ENCODE data around the gene RXYLT1. TPM values are rescaled to one million over a fixed set of nuclear protein-coding genes. Genes with fewer than 3 reads are reported as not detected.
"Not testable (repeated sequence)": the region's sequence is repeated elsewhere in the genome, so short reads cannot be mapped to it uniquely, and the experiment has no call there.

RXYLT1 gene
- polyA plus RNA-seq, 1 donor from 2014 or later, result 30.5 TPM

GRCh38 chr12:63841011-63841410, 61.3 kb downstream of the RXYLT1 start:
- Histone ChIP-seq H3K4me3 (ENCODE audit: low read length) (no peak overlapping the region), H2AFZ (ENCODE audit: low read depth, low read length) (no peak overlapping the region), H3K9me3 (ENCODE audit: low read length) (no peaks in the 10 kb centered on the region), H3F3A (ENCODE audit: insufficient read depth, low read length, poor library complexity, severe bottlenecking) (no peaks in the 10 kb centered on the region), H3K27ac (ENCODE audit: low read length) (no peak overlapping the region), H3K27me3 (ENCODE audit: insufficient read depth, low read depth, low read length) (no peaks in the 10 kb centered on the region), H3K9me2 (ENCODE audit: insufficient read depth, low read length) (no peaks in the 10 kb centered on the region), H3K36me3 (ENCODE audit: insufficient read depth, low read length) (no peaks in the 10 kb centered on the region), H3K4me2 (ENCODE audit: low read length) (no peak overlapping the region), H3K9ac (ENCODE audit: low read length) (no peak overlapping the region), H3K79me2 (replicated peaks; ENCODE audit: insufficient read depth, low read length) (peaks cover 13% of the 10 kb centered on the region), H4K20me1 (ENCODE audit: insufficient read depth) (no peaks in the 10 kb centered on the region)
- TF ChIP-seq POLR2AphosphoS5 (IDR thresholded peaks at IDR 0.05), result no peak
- no peak for TF ChIP-seq EZH2 (IDR thresholded peaks at IDR 0.05; ENCODE audit: borderline replicate concordance, insufficient read depth, low read length, poor library complexity, severe bottlenecking)
- no peak for TF ChIP-seq CTCF (IDR thresholded peaks at IDR 0.05; ENCODE audit: poor library complexity, severe bottlenecking)
- TF ChIP-seq RAD21 (conservative IDR thresholded peaks at IDR 0.05), result no peak
- TF ChIP-seq TAF1 (IDR thresholded peaks at IDR 0.05; ENCODE audit: low read depth), result no peak
- no peak for TF ChIP-seq REST (IDR thresholded peaks at IDR 0.05; ENCODE audit: borderline replicate concordance)
- TF ChIP-seq EP300 (conservative IDR thresholded peaks at IDR 0.05; ENCODE audit: poor library complexity, severe bottlenecking), result no peak
- no peak for TF ChIP-seq SMC3 (conservative IDR thresholded peaks at IDR 0.05; ENCODE audit: poor library complexity)
- TF ChIP-seq MXI1 (conservative IDR thresholded peaks at IDR 0.05; ENCODE audit: poor library complexity, severe bottlenecking), result no peak

- Histone ChIP-seq H3K9me3 (ENCODE audit: low read length) (no peaks in the 10 kb centered on the region), H3K9ac (ENCODE audit: low read length) (no peak overlapping the region), H3K27ac (ENCODE audit: low read length) (no peak overlapping the region), H3K4me2 (ENCODE audit: low read length) (no peak overlapping the region), H3K27me3 (ENCODE audit: insufficient read depth, low read depth, low read length) (no peaks in the 10 kb centered on the region), H3F3A (ENCODE audit: insufficient read depth, low read length, poor library complexity, severe bottlenecking) (no peaks in the 10 kb centered on the region), H3K36me3 (ENCODE audit: insufficient read depth, low read length) (no peaks in the 10 kb centered on the region), H2AFZ (ENCODE audit: low read depth, low read length) (no peak overlapping the region), H3K79me2 (replicated peaks; ENCODE audit: insufficient read depth, low read length) (peaks cover 18% of the 10 kb centered on the region), H3K9me2 (ENCODE audit: insufficient read depth, low read length) (no peaks in the 10 kb centered on the region), H4K20me1 (ENCODE audit: insufficient read depth) (no peaks in the 10 kb centered on the region), H3K4me3 (ENCODE audit: low read length) (no peak overlapping the region)
- TF ChIP-seq SMC3 (conservative IDR thresholded peaks at IDR 0.05; ENCODE audit: poor library complexity) (no peak), CTCF (IDR thresholded peaks at IDR 0.05; ENCODE audit: poor library complexity, severe bottlenecking) (no peak), EP300 (conservative IDR thresholded peaks at IDR 0.05; ENCODE audit: poor library complexity, severe bottlenecking) (no peak), POLR2AphosphoS5 (IDR thresholded peaks at IDR 0.05) (no peak), MXI1 (conservative IDR thresholded peaks at IDR 0.05; ENCODE audit: poor library complexity, severe bottlenecking) (no peak), TAF1 (IDR thresholded peaks at IDR 0.05; ENCODE audit: low read depth) (no peak), RAD21 (conservative IDR thresholded peaks at IDR 0.05) (no peak), REST (IDR thresholded peaks at IDR 0.05; ENCODE audit: borderline replicate concordance) (no peak)
Observed at GRCh38 chr12:63841571-63841970, 61.9 kb downstream of the RXYLT1 start.

GRCh38 chr12:63842750-63843149, 63.0 kb downstream of the RXYLT1 start:
- H3K27ac ChIP-seq (ENCODE audit: low read length), result not testable (repeated sequence)

More at GRCh38 chr12:63842750-63843149, 63.0 kb downstream of the RXYLT1 start:
- H4K20me1 ChIP-seq (ENCODE audit: insufficient read depth); H3K9ac ChIP-seq (ENCODE audit: low read length); H3K9me3 ChIP-seq (ENCODE audit: low read length); H3K9me2 ChIP-seq (ENCODE audit: insufficient read depth, low read length); H2AFZ ChIP-seq (ENCODE audit: low read depth, low read length); H3K4me2 ChIP-seq (ENCODE audit: low read length); H3K36me3 ChIP-seq (ENCODE audit: insufficient read depth, low read length); H3K27me3 ChIP-seq (ENCODE audit: insufficient read depth, low read depth, low read length); H3F3A ChIP-seq (ENCODE audit: insufficient read depth, low read length, poor library complexity, severe bottlenecking): not testable (repeated sequence)
- H3K79me2 ChIP-seq (replicated peaks; ENCODE audit: insufficient read depth, low read length), result peaks cover 30% of the 10 kb centered on the region
- peak overlapping the region; percentile 99 for H3K4me3 ChIP-seq (ENCODE audit: low read length)
